Parathyroid adenoma (tissue), 2 donors: Measurements from ENCODE around the gene KIRREL2.

Experiments used
- H2AFZ ChIP-seq: fragments of 300-600 bp; sonication (generic); one replicate; pipeline ENCODE4 v1.7.0; 2017; ENCODE audit warnings: antibody characterized with exemption, mild to moderate bottlenecking
- H3K27ac ChIP-seq: fragments of 300-600 bp; sonication (generic); one replicate; pipeline ENCODE4 v1.7.0; 2017
- H3K27me3 ChIP-seq: fragments of 300-600 bp; sonication (generic); one replicate; pipeline ENCODE4 v1.7.0; 2017; ENCODE audit warnings: low read length; ENCODE audit not compliant: control insufficient read depth, insufficient read depth
- H3K36me3 ChIP-seq: fragments of 300-600 bp; sonication (generic); one replicate; pipeline ENCODE4 v1.7.0; 2017; ENCODE audit warnings: low read length; ENCODE audit not compliant: control insufficient read depth, insufficient read depth
- H3K4me1 ChIP-seq: fragments of 300-600 bp; sonication (generic); one replicate; pipeline ENCODE4 v1.7.0; 2017; ENCODE audit warnings: control low read depth
- H3K4me2 ChIP-seq: fragments of 300-600 bp; sonication (generic); one replicate; pipeline ENCODE4 v1.7.0; 2017; ENCODE audit warnings: low read length
- H3K4me3 ChIP-seq: fragments of 300-600 bp; sonication (generic); one replicate; pipeline ENCODE4 v1.7.0; 2017; ENCODE audit warnings: low read depth, low read length
- H3K79me2 ChIP-seq: fragments of 300-600 bp; sonication (generic); one replicate; pipeline ENCODE4 v1.7.0; 2017; ENCODE audit warnings: control low read depth
- H3K9ac ChIP-seq: fragments of 300-600 bp; sonication (generic); one replicate; pipeline ENCODE4 v1.7.0; 2017; ENCODE audit warnings: mild to moderate bottlenecking
- H3K9me3 ChIP-seq: fragments of 300-600 bp; sonication (generic); one replicate; pipeline ENCODE4 v1.7.0; 2017; ENCODE audit warnings: low read length; ENCODE audit not compliant: control insufficient read depth
- TF ChIP-seq, protein P1 (sequence below): fragments of 300-600 bp; sonication (generic); IDR thresholded peaks from one replicate; pipeline ENCODE4 v1.7.0; 2017; ENCODE audit warnings: antibody characterized with exemption, mild to moderate bottlenecking
- donor health status: primary hyperparathyroidism.

Gene KIRREL2

GRCh38 chr19:35899547-35900214 lies 43.0 kb downstream of the KIRREL2 start:
- Histone ChIP-seq H3K4me1 (peaks cover 17% of the 10 kb centered on the region), H3K27me3 (no peaks in the 10 kb centered on the region)
- TF ChIP-seq, protein P1, sequence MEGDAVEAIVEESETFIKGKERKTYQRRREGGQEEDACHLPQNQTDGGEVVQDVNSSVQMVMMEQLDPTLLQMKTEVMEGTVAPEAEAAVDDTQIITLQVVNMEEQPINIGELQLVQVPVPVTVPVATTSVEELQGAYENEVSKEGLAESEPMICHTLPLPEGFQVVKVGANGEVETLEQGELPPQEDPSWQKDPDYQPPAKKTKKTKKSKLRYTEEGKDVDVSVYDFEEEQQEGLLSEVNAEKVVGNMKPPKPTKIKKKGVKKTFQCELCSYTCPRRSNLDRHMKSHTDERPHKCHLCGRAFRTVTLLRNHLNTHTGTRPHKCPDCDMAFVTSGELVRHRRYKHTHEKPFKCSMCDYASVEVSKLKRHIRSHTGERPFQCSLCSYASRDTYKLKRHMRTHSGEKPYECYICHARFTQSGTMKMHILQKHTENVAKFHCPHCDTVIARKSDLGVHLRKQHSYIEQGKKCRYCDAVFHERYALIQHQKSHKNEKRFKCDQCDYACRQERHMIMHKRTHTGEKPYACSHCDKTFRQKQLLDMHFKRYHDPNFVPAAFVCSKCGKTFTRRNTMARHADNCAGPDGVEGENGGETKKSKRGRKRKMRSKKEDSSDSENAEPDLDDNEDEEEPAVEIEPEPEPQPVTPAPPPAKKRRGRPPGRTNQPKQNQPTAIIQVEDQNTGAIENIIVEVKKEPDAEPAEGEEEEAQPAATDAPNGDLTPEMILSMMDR: no peak

DNA sequence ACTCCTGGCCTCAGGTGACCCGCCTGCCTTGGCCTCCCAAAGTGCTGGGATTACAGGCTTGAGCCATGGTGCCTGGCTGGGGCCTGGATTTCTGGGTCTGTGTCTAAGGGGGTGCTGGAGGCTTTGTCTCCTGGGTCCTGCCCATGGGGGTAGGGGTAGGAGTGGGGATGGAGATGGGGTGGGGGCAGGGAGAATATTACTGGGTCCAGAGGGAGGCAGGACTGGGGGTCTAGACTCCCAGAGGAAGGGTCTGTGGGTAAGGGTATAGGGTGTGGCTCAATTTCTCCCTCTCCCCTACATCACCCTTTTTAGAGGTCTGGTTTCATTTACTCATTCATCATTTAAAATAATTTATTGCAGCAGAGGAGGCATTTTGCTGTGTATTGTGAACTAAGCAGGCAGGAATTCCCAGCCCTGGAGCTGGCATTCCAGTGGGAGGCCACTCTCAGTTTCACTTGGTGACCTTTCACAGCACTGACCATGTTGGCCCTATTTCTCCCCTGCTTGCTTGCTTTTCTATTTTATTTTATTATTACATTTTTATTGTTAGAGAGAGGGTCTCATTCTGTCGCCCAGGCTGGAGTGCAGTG lies 44.4 kb downstream of the KIRREL2 start:
- H3K4me3 ChIP-seq: no peak overlapping the region
- H3K9me3 ChIP-seq: no peaks in the 10 kb centered on the region
- TF ChIP-seq, protein P1: no peak
- peak overlapping the region; percentile 97 for H2AFZ ChIP-seq
- no peak overlapping the region for H3K9ac ChIP-seq
- peak overlapping the region; percentile 81 for H3K27ac ChIP-seq
- H3K4me1 ChIP-seq: peaks cover 17% of the 10 kb centered on the region
- peak overlapping the region; percentile 99 for H3K4me2 ChIP-seq
- H3K79me2 ChIP-seq: no peaks in the 10 kb centered on the region
- H3K36me3 ChIP-seq: no peaks in the 10 kb centered on the region
- no peaks in the 10 kb centered on the region for H3K27me3 ChIP-seq

More at GRCh38 chr19:35899547-35900214, 43.0 kb downstream of the KIRREL2 start:
- peak overlapping the region; percentile 73 for H3K4me3 ChIP-seq
- H3K9ac ChIP-seq: peak overlapping the region; percentile 67
- H3K27ac ChIP-seq: peak overlapping the region; percentile 81
- no peaks in the 10 kb centered on the region for H3K9me3 ChIP-seq
- H3K36me3 ChIP-seq: no peaks in the 10 kb centered on the region
- peak overlapping the region; percentile 97 for H2AFZ ChIP-seq
- no peaks in the 10 kb centered on the region for H3K79me2 ChIP-seq
- peak overlapping the region; percentile 99 for H3K4me2 ChIP-seq

DNA sequence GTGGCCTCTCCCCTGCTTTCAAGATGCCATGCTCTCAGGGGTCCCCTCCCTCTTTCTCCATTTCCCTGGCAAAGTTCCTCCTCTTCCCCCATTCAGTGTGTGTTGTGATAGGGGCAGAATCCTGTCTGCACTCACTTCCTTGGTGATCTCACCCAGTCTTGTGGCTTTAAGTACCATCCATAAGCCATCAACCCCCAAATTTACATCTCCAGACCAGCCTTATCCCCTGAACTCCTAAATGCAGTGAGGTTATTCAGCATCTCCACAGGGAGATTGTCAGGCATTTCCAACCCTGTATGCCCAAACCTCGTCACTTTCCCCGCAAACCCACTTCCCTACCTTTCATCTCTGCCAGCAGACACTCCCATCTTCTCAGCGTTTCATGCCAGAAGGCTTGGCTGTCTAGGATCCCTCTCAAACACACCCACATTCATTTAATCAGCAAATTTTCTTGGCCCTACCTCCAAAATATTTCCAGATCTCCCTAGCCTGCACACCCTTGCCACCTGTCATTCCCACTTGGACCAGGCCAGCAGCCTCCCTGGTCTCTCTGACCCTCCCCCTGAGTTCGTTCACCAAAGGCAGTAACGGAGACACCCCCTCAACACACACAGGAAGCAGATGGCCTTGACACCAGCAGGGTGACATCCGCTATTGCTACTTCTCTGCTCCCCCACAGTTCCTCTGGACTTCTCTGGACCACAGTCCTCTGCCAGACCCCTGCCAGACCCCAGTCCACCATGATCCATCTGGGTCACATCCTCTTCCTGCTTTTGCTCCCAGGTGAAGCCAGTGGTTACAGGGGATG lies 45.3 kb downstream of the KIRREL2 start, which contains the start of gene HCST:
Gene HCST (plus strand): TSS at position 676 of the 808 bp plus-strand sequence. CDS start 65 bp downstream, at position 741.
- Histone ChIP-seq H3K79me2 (no peaks in the 10 kb centered on the region), H3K4me1 (peaks cover 17% of the 10 kb centered on the region), H3K27me3 (no peaks in the 10 kb centered on the region), H3K4me2 (peak within 1 kb of the TSS; percentile 81), H2AFZ (peak within 1 kb of the TSS; percentile 74), H3K27ac (peak within 1 kb of the TSS; percentile 81), H3K36me3 (no peaks in the 10 kb centered on the region), H3K9ac (no peak within 1 kb of the TSS), H3K9me3 (no peaks in the 10 kb centered on the region), H3K4me3 (peak within 1 kb of the TSS; percentile 55)
- TF ChIP-seq, protein P1: no peak

- peak overlapping the region; percentile 74 for H2AFZ ChIP-seq
- H3K36me3 ChIP-seq: no peaks in the 10 kb centered on the region
- H3K4me1 ChIP-seq: peaks cover 17% of the 10 kb centered on the region
- H3K9ac ChIP-seq: no peak overlapping the region
- no peaks in the 10 kb centered on the region for H3K9me3 ChIP-seq
- H3K4me3 ChIP-seq: peak overlapping the region; percentile 55
- H3K79me2 ChIP-seq: no peaks in the 10 kb centered on the region
- H3K4me2 ChIP-seq: peak overlapping the region; percentile 81
- TF ChIP-seq, protein P1: no peak
- H3K27ac ChIP-seq: peak overlapping the region; percentile 81
- H3K27me3 ChIP-seq: no peaks in the 10 kb centered on the region
Observed at GRCh38 chr19:35902870-35903475, 46.3 kb downstream of the KIRREL2 start.
